CD14-positive monocyte (primary cell): ENCODE results near the gene ARL6. TPM values are rescaled to one million over a fixed set of nuclear protein-coding genes. Genes with fewer than 3 reads are reported as not detected.
"Not testable (repeated sequence)": the region's sequence is repeated elsewhere in the genome, so short reads cannot be mapped to it uniquely, and the experiment has no call there.

ENCODE experiments used
- DNase-seq, 3 donors: peaks; one replicate each; pipeline ENCODE4 v3.0.0-alpha.2; 2011 to 2022
- H2AFZ ChIP-seq: 2 replicates; pipeline ENCODE4 v1.6.0; 2012; ENCODE audit warnings: mild to moderate bottlenecking, low read depth, low read length, inconsistent platforms; ENCODE audit not compliant: insufficient read depth, poor library complexity, severe bottlenecking
- H3K27ac ChIP-seq, 2 donors: 1 replicate in 1 of 2; 2 replicates in 1 of 2; pipeline ENCODE4 v1.5.1; 2012 to 2013; ENCODE audit warnings: low read length in 2 of 2, control low read depth in 1 of 2, inconsistent platforms in 1 of 2, low read depth in 1 of 2, mild to moderate bottlenecking in 1 of 2
- H3K27me3 ChIP-seq, 2 donors: one replicate each; pipeline versions ENCODE4 v1.6.0 to v1.6.1; 2011 to 2013; ENCODE audit warnings: low read length in 2 of 2; ENCODE audit not compliant: control insufficient read depth in 2 of 2, insufficient read depth in 2 of 2
- H3K36me3 ChIP-seq, 2 donors: replicated peaks in 1 of 2; 1 replicate in 1 of 2; 2 replicates in 1 of 2; pipeline versions ENCODE4 v1.5.1 to v1.6.1; 2012 to 2013; ENCODE audit warnings: low read length in 2 of 2, control low read depth in 1 of 2, inconsistent platforms in 1 of 2, mild to moderate bottlenecking in 1 of 2; ENCODE audit not compliant: insufficient read depth in 2 of 2, control insufficient read depth in 1 of 2
- H3K4me1 ChIP-seq, 2 donors: 1 replicate in 1 of 2; 2 replicates in 1 of 2; pipeline versions ENCODE4 v1.5.1 to v1.6.1; 2012 to 2013; ENCODE audit warnings: low read length in 2 of 2, control low read depth in 1 of 2, inconsistent platforms in 1 of 2, mild to moderate bottlenecking in 1 of 2, moderate library complexity in 1 of 2; ENCODE audit not compliant: insufficient read depth in 2 of 2, control insufficient read depth in 1 of 2
- H3K4me2 ChIP-seq: replicated peaks from 2 replicates; pipeline ENCODE3; 2012; ENCODE audit warnings: low read length, moderate library complexity, mild to moderate bottlenecking; ENCODE audit not compliant: poor library complexity, severe bottlenecking; ENCODE audit errors: extremely low read depth
- H3K4me3 ChIP-seq, 3 experiments: fragments of 200-600 bp in 1 of 3; sonication (generic) in 1 of 3; replicated peaks in 1 of 3; 1 replicate in 2 of 3; 2 replicates in 1 of 3; pipeline ENCODE4 v1.5.1; 2011 to 2013; ENCODE audit warnings: low read length in 3 of 3, mild to moderate bottlenecking in 3 of 3, control low read depth in 2 of 3, low read depth in 2 of 3, inconsistent platforms in 1 of 3, moderate library complexity in 1 of 3
- H3K79me2 ChIP-seq: 2 replicates; pipeline ENCODE4 v1.6.0; 2012; ENCODE audit warnings: mild to moderate bottlenecking, control low read depth, inconsistent platforms, low read length, moderate library complexity; ENCODE audit not compliant: insufficient read depth
- H3K9ac ChIP-seq: 2 replicates; pipeline ENCODE4 v1.6.0; 2017; ENCODE audit warnings: low read length, mild to moderate bottlenecking; ENCODE audit not compliant: insufficient read depth, poor library complexity, severe bottlenecking
- H3K9me3 ChIP-seq, 2 donors: replicated peaks in 1 of 2; 1 replicate in 1 of 2; 2 replicates in 1 of 2; pipeline versions ENCODE4 v1.5.1 to v1.6.1; 2012 to 2013; ENCODE audit warnings: low read length in 2 of 2, control low read depth in 1 of 2; ENCODE audit not compliant: control insufficient read depth in 1 of 2, insufficient read depth in 1 of 2
- H4K20me1 ChIP-seq: 2 replicates; pipeline ENCODE4 v1.6.0; 2012; ENCODE audit warnings: mild to moderate bottlenecking, low read length, control low read depth, moderate library complexity; ENCODE audit not compliant: insufficient read depth
- H3K27ac Mint-ChIP-seq, 7 donors: one replicate each; pipeline ENCODE4 v1.8.0; 2020; ENCODE audit warnings: mild to moderate bottlenecking in 7 of 7, mixed read lengths in 7 of 7, moderate library complexity in 6 of 7, inconsistent platforms in 2 of 7
- H3K27me3 Mint-ChIP-seq, 3 donors: one replicate each; pipeline ENCODE4 v1.8.0; 2021 to 2022; ENCODE audit warnings: low read depth in 3 of 3, mild to moderate bottlenecking in 3 of 3, mixed read lengths in 3 of 3, moderate library complexity in 3 of 3, inconsistent platforms in 1 of 3
- H3K36me3 Mint-ChIP-seq, 2 donors: one replicate each; pipeline ENCODE4 v1.8.0; 2020; ENCODE audit warnings: mixed read lengths in 2 of 2, inconsistent platforms in 1 of 2, mild to moderate bottlenecking in 1 of 2
- H3K4me1 Mint-ChIP-seq: one replicate; pipeline ENCODE4 v1.8.0; 2020; ENCODE audit warnings: mild to moderate bottlenecking, mixed read lengths
- H3K4me3 Mint-ChIP-seq, 2 donors: one replicate each; pipeline ENCODE4 v1.8.0; 2020; ENCODE audit warnings: mild to moderate bottlenecking in 2 of 2, mixed read lengths in 2 of 2, moderate library complexity in 1 of 2
- H3K9me3 Mint-ChIP-seq, 7 donors: one replicate each; pipeline ENCODE4 v1.8.0; 2020 to 2022; ENCODE audit warnings: mixed read lengths in 7 of 7, mild to moderate bottlenecking in 6 of 7, moderate library complexity in 6 of 7, inconsistent platforms in 2 of 7
- WGBS: methylation state at CpG from one replicate; pipeline ENCODE4 v1.1.5; 2013; ENCODE audit warnings: missing lambda C conversion rate; ENCODE audit not compliant: insufficient coverage; 5-methylcytosine and 5-hydroxymethylcytosine counted together
- intact Hi-C, 2 donors: fragments of 100-400 bp; cut with micrococcal nuclease; formaldehyde crosslinking; loops; one replicate each; pipeline versions ENCODE4 v1.15.0 to v1.15.1; 2023
- polyA plus RNA-seq, 3 donors: library from polyadenylated mRNA; depleted of rRNA in 1 of 3; unstranded in 2 of 3; stranded (reverse) in 1 of 3; fragments of 300-500 nt in 2 of 3; fragments of >200 nt in 1 of 3; fragmentation: Illumina TruSeq in 2 of 3; gene quantifications; 1 replicate in 2 of 3; 2 replicates in 1 of 3; pipeline ENCODE4 v1.2.3, GENCODE V29; 2012 to 2021
- TF ChIP-seq, protein P1 (sequence below): fragments of 200-600 bp; IDR thresholded peaks from one replicate; pipeline ENCODE4 v1.8.0; 2022; ENCODE audit warnings: antibody characterized with exemption, mild to moderate bottlenecking

The ARL6 gene
- polyA plus RNA-seq, 3 donors, result 0.76 to 2.3 (median 1.8) TPM

DNA sequence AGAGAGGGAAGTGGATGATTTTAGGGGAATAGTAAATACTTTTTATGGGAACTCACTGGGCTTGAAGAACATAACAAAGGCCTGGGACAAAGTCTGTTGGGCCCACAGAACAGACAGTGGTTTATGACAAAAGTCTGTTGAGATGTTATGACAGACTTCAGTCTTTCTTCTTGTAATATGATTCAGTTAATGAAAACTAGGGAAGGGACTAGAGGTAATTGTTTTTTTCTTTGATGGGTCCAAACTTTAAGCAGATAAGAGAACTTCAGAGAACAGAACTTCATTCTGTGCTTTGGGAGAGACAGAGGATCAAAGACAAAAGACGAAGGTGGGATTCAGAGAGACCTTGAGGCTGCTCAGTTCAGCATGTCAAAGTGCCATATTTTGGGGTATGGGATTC is 66.6 kb downstream of the ARL6 start:
- H3K9me3 ChIP-seq, result no peaks in the 10 kb centered on the region
- peaks cover 0 to 6% (median 2%) of the 10 kb centered on the region in 7 donors for H3K9me3 Mint-ChIP-seq
- H3K4me3 ChIP-seq, result no peak overlapping the region
- H3K9ac ChIP-seq, result no peak overlapping the region
- WGBS, result no CpG with 5 or more reads among the region's 1 CpG
- peaks cover 26% of the 10 kb centered on the region for H3K79me2 ChIP-seq
- H3K27ac ChIP-seq, result no peak overlapping the region
- peaks cover 7 to 12% of the 10 kb centered on the region in 2 donors for H3K36me3 Mint-ChIP-seq
- peaks cover 72% of the 10 kb centered on the region for H4K20me1 ChIP-seq
- no peak overlapping the region for H3K4me2 ChIP-seq
- H3K27ac Mint-ChIP-seq, result no peak overlapping the region
- no peaks in the 10 kb centered on the region for H3K4me1 ChIP-seq
- no peak overlapping the region for H2AFZ ChIP-seq
- no peaks in the 10 kb centered on the region for H3K27me3 Mint-ChIP-seq
- H3K36me3 ChIP-seq, result no peaks in the 10 kb centered on the region
- intact Hi-C loops, result no loop called here
- H3K4me1 Mint-ChIP-seq, result peaks cover 14% of the 10 kb centered on the region
- H3K27me3 ChIP-seq, result no peaks in the 10 kb centered on the region
- no peak for DNase-seq
- TF ChIP-seq, protein P1, sequence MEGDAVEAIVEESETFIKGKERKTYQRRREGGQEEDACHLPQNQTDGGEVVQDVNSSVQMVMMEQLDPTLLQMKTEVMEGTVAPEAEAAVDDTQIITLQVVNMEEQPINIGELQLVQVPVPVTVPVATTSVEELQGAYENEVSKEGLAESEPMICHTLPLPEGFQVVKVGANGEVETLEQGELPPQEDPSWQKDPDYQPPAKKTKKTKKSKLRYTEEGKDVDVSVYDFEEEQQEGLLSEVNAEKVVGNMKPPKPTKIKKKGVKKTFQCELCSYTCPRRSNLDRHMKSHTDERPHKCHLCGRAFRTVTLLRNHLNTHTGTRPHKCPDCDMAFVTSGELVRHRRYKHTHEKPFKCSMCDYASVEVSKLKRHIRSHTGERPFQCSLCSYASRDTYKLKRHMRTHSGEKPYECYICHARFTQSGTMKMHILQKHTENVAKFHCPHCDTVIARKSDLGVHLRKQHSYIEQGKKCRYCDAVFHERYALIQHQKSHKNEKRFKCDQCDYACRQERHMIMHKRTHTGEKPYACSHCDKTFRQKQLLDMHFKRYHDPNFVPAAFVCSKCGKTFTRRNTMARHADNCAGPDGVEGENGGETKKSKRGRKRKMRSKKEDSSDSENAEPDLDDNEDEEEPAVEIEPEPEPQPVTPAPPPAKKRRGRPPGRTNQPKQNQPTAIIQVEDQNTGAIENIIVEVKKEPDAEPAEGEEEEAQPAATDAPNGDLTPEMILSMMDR, result no peak
- H3K4me3 Mint-ChIP-seq, result no peak overlapping the region

DNA sequence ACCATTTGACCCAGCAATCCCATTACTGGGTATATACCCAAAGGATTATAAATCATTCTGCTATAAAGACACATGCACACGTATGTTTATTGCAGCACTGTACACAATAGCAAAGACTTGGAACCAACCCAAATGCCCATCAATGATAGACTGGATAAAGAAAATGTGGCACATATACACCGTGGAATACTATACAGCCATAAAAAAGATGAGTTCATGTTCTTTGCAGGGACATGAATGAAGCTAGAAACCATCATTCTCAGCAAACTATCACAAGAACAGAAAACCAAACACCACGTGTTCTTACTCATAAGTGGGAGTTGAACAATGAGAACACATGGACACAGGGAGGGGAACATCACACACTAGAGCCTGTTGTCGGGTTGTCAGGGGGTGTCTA is 68.6 kb downstream of the ARL6 start:
- peaks cover 16% of the 10 kb centered on the region for H3K79me2 ChIP-seq
- H4K20me1 ChIP-seq, result peaks cover 67% of the 10 kb centered on the region
- H3K9me3 ChIP-seq, intact Hi-C loops, H3K4me2 ChIP-seq, H3K4me3 Mint-ChIP-seq, H3K36me3 ChIP-seq, H3K4me3 ChIP-seq, H3K9ac ChIP-seq, H3K27me3 Mint-ChIP-seq, H3K27me3 ChIP-seq, H3K27ac ChIP-seq, H2AFZ ChIP-seq, DNase-seq, H3K27ac Mint-ChIP-seq, H3K9me3 Mint-ChIP-seq, H3K4me1 ChIP-seq: not testable (repeated sequence)
- peaks cover 7 to 15% of the 10 kb centered on the region in 2 donors for H3K36me3 Mint-ChIP-seq
- peaks cover 11% of the 10 kb centered on the region for H3K4me1 Mint-ChIP-seq
- no CpG with 5 or more reads among the region's 4 CpGs for WGBS
